SJSA1 (cell line): ENCODE measurements around the gene NUDT1. TPM values are rescaled to one million over a fixed set of nuclear protein-coding genes. Genes with fewer than 3 reads are reported as not detected.

Source experiments
- total RNA-seq: library from RNA; depleted of rRNA; stranded (reverse); fragments of >200 nt; shearing (Covaris generic); gene quantifications from 2 replicates; pipeline ENCODE4 v1.2.3, GENCODE V29; 2014; rRNA removed

Gene NUDT1
- total RNA-seq, 1 experiment from 2014 or later: 50.7 TPM

Other genes with a start within 250 kb of the NUDT1 start
- 44.0 and 114 TPM in 2 replicates for gene MAD1L1, start 9.3 kb upstream of the NUDT1 start, total RNA-seq
- 25.0 and 31.6 TPM in 2 replicates for gene MRM2, start within 50 bp of the NUDT1 start, total RNA-seq
- 10.1 and 12.2 TPM in 2 replicates for gene SNX8, start 72.2 kb downstream of the NUDT1 start, total RNA-seq
- 192 and 199 TPM in 2 replicates for gene EIF3B, start 112.6 kb downstream of the NUDT1 start, total RNA-seq
- gene CHST12, start 161.4 kb downstream of the NUDT1 start, total RNA-seq: 9.7 and 10.7 TPM in 2 replicates
- gene GRIFIN, start 234.2 kb downstream of the NUDT1 start, total RNA-seq: not detected in 2 replicates